ENCODE data around the gene KIF26B. TPM values are rescaled to one million over a fixed set of nuclear protein-coding genes. Genes with fewer than 3 reads are reported as not detected.
A peak's percentile ranks its signal among the peaks of the same experiment; 100 is the strongest.
"Not testable (repeated sequence)": the region's sequence is repeated elsewhere in the genome, so short reads cannot be mapped to it uniquely, and the experiment has no call there.

KIF26B gene
- polyA plus RNA-seq, 2 of the 4 experiments (the other 2 are of a cell fraction), result 0.01 to 0.04 TPM

- TF ChIP-seq, protein P1, sequence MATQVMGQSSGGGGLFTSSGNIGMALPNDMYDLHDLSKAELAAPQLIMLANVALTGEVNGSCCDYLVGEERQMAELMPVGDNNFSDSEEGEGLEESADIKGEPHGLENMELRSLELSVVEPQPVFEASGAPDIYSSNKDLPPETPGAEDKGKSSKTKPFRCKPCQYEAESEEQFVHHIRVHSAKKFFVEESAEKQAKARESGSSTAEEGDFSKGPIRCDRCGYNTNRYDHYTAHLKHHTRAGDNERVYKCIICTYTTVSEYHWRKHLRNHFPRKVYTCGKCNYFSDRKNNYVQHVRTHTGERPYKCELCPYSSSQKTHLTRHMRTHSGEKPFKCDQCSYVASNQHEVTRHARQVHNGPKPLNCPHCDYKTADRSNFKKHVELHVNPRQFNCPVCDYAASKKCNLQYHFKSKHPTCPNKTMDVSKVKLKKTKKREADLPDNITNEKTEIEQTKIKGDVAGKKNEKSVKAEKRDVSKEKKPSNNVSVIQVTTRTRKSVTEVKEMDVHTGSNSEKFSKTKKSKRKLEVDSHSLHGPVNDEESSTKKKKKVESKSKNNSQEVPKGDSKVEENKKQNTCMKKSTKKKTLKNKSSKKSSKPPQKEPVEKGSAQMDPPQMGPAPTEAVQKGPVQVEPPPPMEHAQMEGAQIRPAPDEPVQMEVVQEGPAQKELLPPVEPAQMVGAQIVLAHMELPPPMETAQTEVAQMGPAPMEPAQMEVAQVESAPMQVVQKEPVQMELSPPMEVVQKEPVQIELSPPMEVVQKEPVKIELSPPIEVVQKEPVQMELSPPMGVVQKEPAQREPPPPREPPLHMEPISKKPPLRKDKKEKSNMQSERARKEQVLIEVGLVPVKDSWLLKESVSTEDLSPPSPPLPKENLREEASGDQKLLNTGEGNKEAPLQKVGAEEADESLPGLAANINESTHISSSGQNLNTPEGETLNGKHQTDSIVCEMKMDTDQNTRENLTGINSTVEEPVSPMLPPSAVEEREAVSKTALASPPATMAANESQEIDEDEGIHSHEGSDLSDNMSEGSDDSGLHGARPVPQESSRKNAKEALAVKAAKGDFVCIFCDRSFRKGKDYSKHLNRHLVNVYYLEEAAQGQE (IDR thresholded peaks at IDR 0.05), result no peak
- TF ChIP-seq, protein P2, sequence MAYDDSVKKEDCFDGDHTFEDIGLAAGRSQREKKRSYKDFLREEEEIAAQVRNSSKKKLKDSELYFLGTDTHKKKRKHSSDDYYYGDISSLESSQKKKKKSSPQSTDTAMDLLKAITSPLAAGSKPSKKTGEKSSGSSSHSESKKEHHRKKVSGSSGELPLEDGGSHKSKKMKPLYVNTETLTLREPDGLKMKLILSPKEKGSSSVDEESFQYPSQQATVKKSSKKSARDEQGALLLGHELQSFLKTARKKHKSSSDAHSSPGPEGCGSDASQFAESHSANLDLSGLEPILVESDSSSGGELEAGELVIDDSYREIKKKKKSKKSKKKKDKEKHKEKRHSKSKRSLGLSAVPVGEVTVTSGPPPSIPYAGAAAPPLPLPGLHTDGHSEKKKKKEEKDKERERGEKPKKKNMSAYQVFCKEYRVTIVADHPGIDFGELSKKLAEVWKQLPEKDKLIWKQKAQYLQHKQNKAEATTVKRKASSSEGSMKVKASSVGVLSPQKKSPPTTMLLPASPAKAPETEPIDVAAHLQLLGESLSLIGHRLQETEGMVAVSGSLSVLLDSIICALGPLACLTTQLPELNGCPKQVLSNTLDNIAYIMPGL (CRISPR knock-in tag; IDR thresholded peaks at IDR 0.05; ENCODE audit: borderline replicate concordance), result no peak
These were observed 164.3 kb downstream of the KIF26B start (continued) for GRCh38 chr1:245319094-245319493.

GRCh38 chr1:245322673-245323072, 167.9 kb downstream of the KIF26B start:
- DNase-seq (ENCODE audit: low read depth in 1 of 2, low spot score in 1 of 2) (no peak), ATAC-seq (no peak), FAIRE-seq (no peak)
- Histone ChIP-seq H3K4me2 (no peak overlapping the region), H3K9me3 (no peaks in the 10 kb centered on the region), H3K27ac (no peak overlapping the region), H3K4me3 (no peak overlapping the region), H3K4me1 (no peaks in the 10 kb centered on the region)
- CTCF ChIA-PET, result interaction anchor here (1.0 kb wide), 1 partner anchor 1169 kb away, joined by 3 read pairs; no protein-coding TSS in a partner anchor
- POLR2A ChIA-PET, result no interaction called here
- TF ChIP-seq RAD21 (conservative IDR thresholded peaks at IDR 0.05 in 1 of 2, IDR thresholded peaks at IDR 0.05 in 1 of 2) (peak in 1 of 2 experiments; percentile 29; a peak in 1 of 5 replicates), ZC3H11A (IDR thresholded peaks at IDR 0.05) (no peak)
- 42% methylated on average over 4 of the region's 4 CpGs for WGBS (ENCODE audit: missing lambda C conversion rate)

DNA sequence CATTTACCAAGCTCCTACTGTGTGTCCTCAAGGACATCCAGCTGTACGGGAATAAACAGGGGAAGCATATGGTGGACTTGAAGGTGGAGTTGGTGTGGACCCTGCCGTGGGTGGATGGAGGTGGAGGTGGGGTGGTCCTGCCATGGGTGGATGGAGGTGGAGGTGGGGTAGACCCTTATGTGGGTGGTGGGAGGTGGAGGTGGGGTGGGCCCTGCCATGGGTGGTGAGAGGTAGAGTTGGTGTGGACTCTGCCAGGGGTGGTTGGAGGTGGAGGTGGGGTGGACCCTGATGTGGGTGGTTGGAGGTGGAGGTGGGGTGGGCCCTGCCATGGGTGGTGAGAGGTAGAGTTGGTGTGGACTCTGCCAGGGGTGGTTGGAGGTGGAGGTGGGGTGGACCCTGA, 169.0 kb downstream of the KIF26B start:
- 38% methylated on average over 2 of the region's 2 CpGs for WGBS (ENCODE audit: missing lambda C conversion rate)
- ATAC-seq; H3K4me3 ChIP-seq; H3K9me3 ChIP-seq; POLR2A ChIA-PET; CTCF ChIA-PET; DNase-seq (ENCODE audit: low read depth in 1 of 2, low spot score in 1 of 2); H3K4me2 ChIP-seq; H3K4me1 ChIP-seq; FAIRE-seq; H3K27ac ChIP-seq: not testable (repeated sequence)

DNA sequence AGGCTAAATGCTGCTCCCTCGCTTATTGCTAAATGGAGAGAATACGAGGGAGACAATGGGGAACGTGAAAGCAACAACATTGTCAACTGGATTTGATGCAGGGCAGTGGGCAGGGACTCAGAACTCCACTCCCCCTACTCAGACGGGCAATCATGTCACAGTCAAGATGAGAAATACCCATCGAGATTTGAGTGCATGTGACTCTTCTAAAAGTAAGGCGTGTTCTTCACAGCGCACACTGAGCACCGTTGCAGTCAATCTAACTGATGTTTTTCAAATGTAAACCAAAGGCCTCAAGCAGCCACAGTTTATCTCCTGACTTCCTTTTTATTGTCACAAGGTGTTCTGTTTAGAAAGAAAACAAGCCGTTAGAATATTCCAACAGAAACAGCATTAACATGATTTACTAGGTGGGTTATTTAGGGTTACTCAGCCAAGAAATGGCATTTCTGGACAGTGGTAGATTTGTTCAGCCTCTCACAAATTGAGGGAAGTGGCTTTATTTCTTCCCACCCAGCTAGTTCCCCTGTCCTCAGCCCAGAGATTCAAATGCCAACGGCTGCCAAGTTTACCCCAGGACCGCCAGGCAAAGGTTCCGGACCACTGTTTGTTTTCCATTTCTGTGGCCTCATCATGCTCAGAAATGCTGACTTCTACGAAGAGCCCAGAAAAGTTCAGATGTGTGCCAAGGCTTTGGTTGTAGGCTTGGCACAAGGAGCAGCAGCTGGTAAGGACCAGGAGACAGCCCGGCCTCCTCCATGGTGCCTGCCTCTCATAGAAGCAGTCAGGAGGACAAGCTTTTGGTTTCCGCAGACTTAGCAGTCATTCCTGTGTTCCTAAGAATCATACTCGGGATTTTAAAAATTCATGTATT, 171.4 kb downstream of the KIF26B start:
- WGBS (ENCODE audit: missing lambda C conversion rate), result 55% methylated on average over 16 of the region's 16 CpGs
- no peak for ATAC-seq
- no peak for TF ChIP-seq ATOH8 (CRISPR knock-in tag; IDR thresholded peaks at IDR 0.05; ENCODE audit: low read depth)
- TF ChIP-seq KDM5A (IDR thresholded peaks at IDR 0.05), result no peak
- TF ChIP-seq NPAS2 (CRISPR knock-in tag; IDR thresholded peaks at IDR 0.05; ENCODE audit: borderline replicate concordance), result no peak
- no peak for TF ChIP-seq HOXB13 (CRISPR knock-in tag; IDR thresholded peaks at IDR 0.05; ENCODE audit: low read depth)
- TF ChIP-seq MAFK (IDR thresholded peaks at IDR 0.05; ENCODE audit: partially characterized antibody), result no peak
- TF ChIP-seq CHD4 (IDR thresholded peaks at IDR 0.05; ENCODE audit: borderline replicate concordance), result no peak
- no peak for TF ChIP-seq SREBF2 (IDR thresholded peaks at IDR 0.05)
- TF ChIP-seq KDM1A (IDR thresholded peaks at IDR 0.05; ENCODE audit: low read depth), result no peak
- TF ChIP-seq PHF8 (IDR thresholded peaks at IDR 0.05; ENCODE audit: borderline replicate concordance, low read depth), result no peak
- TF ChIP-seq FOSL2 (IDR thresholded peaks at IDR 0.05), result no peak
- TF ChIP-seq FOSL2 (CRISPR knock-in tag; IDR thresholded peaks at IDR 0.05), result no peak
- no peak for TF ChIP-seq CHD2 (IDR thresholded peaks at IDR 0.05; ENCODE audit: low read length, partially characterized antibody)
- TF ChIP-seq CBX8 (IDR thresholded peaks at IDR 0.05), result no peak
- no peak for TF ChIP-seq HEYL (CRISPR knock-in tag; IDR thresholded peaks at IDR 0.05)
- TF ChIP-seq SMC3 (IDR thresholded peaks at IDR 0.05), result no peak
- TF ChIP-seq, protein P3, sequence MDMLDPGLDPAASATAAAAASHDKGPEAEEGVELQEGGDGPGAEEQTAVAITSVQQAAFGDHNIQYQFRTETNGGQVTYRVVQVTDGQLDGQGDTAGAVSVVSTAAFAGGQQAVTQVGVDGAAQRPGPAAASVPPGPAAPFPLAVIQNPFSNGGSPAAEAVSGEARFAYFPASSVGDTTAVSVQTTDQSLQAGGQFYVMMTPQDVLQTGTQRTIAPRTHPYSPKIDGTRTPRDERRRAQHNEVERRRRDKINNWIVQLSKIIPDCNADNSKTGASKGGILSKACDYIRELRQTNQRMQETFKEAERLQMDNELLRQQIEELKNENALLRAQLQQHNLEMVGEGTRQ (IDR thresholded peaks at IDR 0.05), result no peak
- no peak for TF ChIP-seq NFE2L2 (conservative IDR thresholded peaks at IDR 0.05; ENCODE audit: low read length)

More for the DNA sequence above, 171.4 kb downstream of the KIF26B start:
- Histone ChIP-seq H3K4me3 (no peak overlapping the region), H3K4me2 (no peak overlapping the region), H3K9me3 (no peaks in the 10 kb centered on the region), H3K27ac (no peak overlapping the region), H3K4me1 (no peaks in the 10 kb centered on the region)
- no peak for FAIRE-seq
- POLR2A ChIA-PET, result no interaction called here
- no peak for DNase-seq (ENCODE audit: low read depth in 1 of 2, low spot score in 1 of 2)
- CTCF ChIA-PET, result no interaction called here

Measured in A549 (cell line).